CD14-positive monocyte (primary cell): Measurements from ENCODE around the gene SPATA25. TPM values are rescaled to one million over a fixed set of nuclear protein-coding genes. Genes with fewer than 3 reads are reported as not detected.

Experiments
- DNase-seq, 3 donors: peaks; one replicate each; pipeline ENCODE4 v3.0.0-alpha.2; 2011 to 2022
- H2AFZ ChIP-seq: 2 replicates; pipeline ENCODE4 v1.6.0; 2012; ENCODE audit warnings: mild to moderate bottlenecking, low read depth, low read length, inconsistent platforms; ENCODE audit not compliant: insufficient read depth, poor library complexity, severe bottlenecking
- H3K27ac ChIP-seq, 2 donors: 1 replicate in 1 of 2; 2 replicates in 1 of 2; pipeline ENCODE4 v1.5.1; 2012 to 2013; ENCODE audit warnings: low read length in 2 of 2, control low read depth in 1 of 2, inconsistent platforms in 1 of 2, low read depth in 1 of 2, mild to moderate bottlenecking in 1 of 2
- H3K27me3 ChIP-seq, 2 donors: one replicate each; pipeline versions ENCODE4 v1.6.0 to v1.6.1; 2011 to 2013; ENCODE audit warnings: low read length in 2 of 2; ENCODE audit not compliant: control insufficient read depth in 2 of 2, insufficient read depth in 2 of 2
- H3K36me3 ChIP-seq, 2 donors: replicated peaks in 1 of 2; 1 replicate in 1 of 2; 2 replicates in 1 of 2; pipeline versions ENCODE4 v1.5.1 to v1.6.1; 2012 to 2013; ENCODE audit warnings: low read length in 2 of 2, control low read depth in 1 of 2, inconsistent platforms in 1 of 2, mild to moderate bottlenecking in 1 of 2; ENCODE audit not compliant: insufficient read depth in 2 of 2, control insufficient read depth in 1 of 2
- H3K4me1 ChIP-seq, 2 donors: 1 replicate in 1 of 2; 2 replicates in 1 of 2; pipeline versions ENCODE4 v1.5.1 to v1.6.1; 2012 to 2013; ENCODE audit warnings: low read length in 2 of 2, control low read depth in 1 of 2, inconsistent platforms in 1 of 2, mild to moderate bottlenecking in 1 of 2, moderate library complexity in 1 of 2; ENCODE audit not compliant: insufficient read depth in 2 of 2, control insufficient read depth in 1 of 2
- H3K4me2 ChIP-seq: replicated peaks from 2 replicates; pipeline ENCODE3; 2012; ENCODE audit warnings: low read length, moderate library complexity, mild to moderate bottlenecking; ENCODE audit not compliant: poor library complexity, severe bottlenecking; ENCODE audit errors: extremely low read depth
- H3K4me3 ChIP-seq, 3 experiments: fragments of 200-600 bp in 1 of 3; sonication (generic) in 1 of 3; replicated peaks in 1 of 3; 1 replicate in 2 of 3; 2 replicates in 1 of 3; pipeline ENCODE4 v1.5.1; 2011 to 2013; ENCODE audit warnings: low read length in 3 of 3, mild to moderate bottlenecking in 3 of 3, control low read depth in 2 of 3, low read depth in 2 of 3, inconsistent platforms in 1 of 3, moderate library complexity in 1 of 3
- H3K79me2 ChIP-seq: 2 replicates; pipeline ENCODE4 v1.6.0; 2012; ENCODE audit warnings: mild to moderate bottlenecking, control low read depth, inconsistent platforms, low read length, moderate library complexity; ENCODE audit not compliant: insufficient read depth
- H3K9ac ChIP-seq: 2 replicates; pipeline ENCODE4 v1.6.0; 2017; ENCODE audit warnings: low read length, mild to moderate bottlenecking; ENCODE audit not compliant: insufficient read depth, poor library complexity, severe bottlenecking
- H3K9me3 ChIP-seq, 2 donors: replicated peaks in 1 of 2; 1 replicate in 1 of 2; 2 replicates in 1 of 2; pipeline versions ENCODE4 v1.5.1 to v1.6.1; 2012 to 2013; ENCODE audit warnings: low read length in 2 of 2, control low read depth in 1 of 2; ENCODE audit not compliant: control insufficient read depth in 1 of 2, insufficient read depth in 1 of 2
- H4K20me1 ChIP-seq: 2 replicates; pipeline ENCODE4 v1.6.0; 2012; ENCODE audit warnings: mild to moderate bottlenecking, low read length, control low read depth, moderate library complexity; ENCODE audit not compliant: insufficient read depth
- H3K27ac Mint-ChIP-seq, 7 donors: one replicate each; pipeline ENCODE4 v1.8.0; 2020; ENCODE audit warnings: mild to moderate bottlenecking in 7 of 7, mixed read lengths in 7 of 7, moderate library complexity in 6 of 7, inconsistent platforms in 2 of 7
- H3K27me3 Mint-ChIP-seq, 3 donors: one replicate each; pipeline ENCODE4 v1.8.0; 2021 to 2022; ENCODE audit warnings: low read depth in 3 of 3, mild to moderate bottlenecking in 3 of 3, mixed read lengths in 3 of 3, moderate library complexity in 3 of 3, inconsistent platforms in 1 of 3
- H3K36me3 Mint-ChIP-seq, 2 donors: one replicate each; pipeline ENCODE4 v1.8.0; 2020; ENCODE audit warnings: mixed read lengths in 2 of 2, inconsistent platforms in 1 of 2, mild to moderate bottlenecking in 1 of 2
- H3K4me1 Mint-ChIP-seq: one replicate; pipeline ENCODE4 v1.8.0; 2020; ENCODE audit warnings: mild to moderate bottlenecking, mixed read lengths
- H3K4me3 Mint-ChIP-seq, 2 donors: one replicate each; pipeline ENCODE4 v1.8.0; 2020; ENCODE audit warnings: mild to moderate bottlenecking in 2 of 2, mixed read lengths in 2 of 2, moderate library complexity in 1 of 2
- H3K9me3 Mint-ChIP-seq, 7 donors: one replicate each; pipeline ENCODE4 v1.8.0; 2020 to 2022; ENCODE audit warnings: mixed read lengths in 7 of 7, mild to moderate bottlenecking in 6 of 7, moderate library complexity in 6 of 7, inconsistent platforms in 2 of 7
- WGBS: methylation state at CpG from one replicate; pipeline ENCODE4 v1.1.5; 2013; ENCODE audit warnings: missing lambda C conversion rate; ENCODE audit not compliant: insufficient coverage; 5-methylcytosine and 5-hydroxymethylcytosine counted together
- intact Hi-C, 2 donors: fragments of 100-400 bp; cut with micrococcal nuclease; formaldehyde crosslinking; loops; one replicate each; pipeline versions ENCODE4 v1.15.0 to v1.15.1; 2023
- polyA plus RNA-seq, 3 donors: library from polyadenylated mRNA; depleted of rRNA in 1 of 3; unstranded in 2 of 3; stranded (reverse) in 1 of 3; fragments of 300-500 nt in 2 of 3; fragments of >200 nt in 1 of 3; fragmentation: Illumina TruSeq in 2 of 3; gene quantifications; 1 replicate in 2 of 3; 2 replicates in 1 of 3; pipeline ENCODE4 v1.2.3, GENCODE V29; 2012 to 2021
- TF ChIP-seq, protein P1 (sequence below): fragments of 200-600 bp; IDR thresholded peaks from one replicate; pipeline ENCODE4 v1.8.0; 2022; ENCODE audit warnings: antibody characterized with exemption, mild to moderate bottlenecking

SPATA25 gene
- polyA plus RNA-seq, 3 donors: 0.76 TPM; not detected in 2

DNA sequence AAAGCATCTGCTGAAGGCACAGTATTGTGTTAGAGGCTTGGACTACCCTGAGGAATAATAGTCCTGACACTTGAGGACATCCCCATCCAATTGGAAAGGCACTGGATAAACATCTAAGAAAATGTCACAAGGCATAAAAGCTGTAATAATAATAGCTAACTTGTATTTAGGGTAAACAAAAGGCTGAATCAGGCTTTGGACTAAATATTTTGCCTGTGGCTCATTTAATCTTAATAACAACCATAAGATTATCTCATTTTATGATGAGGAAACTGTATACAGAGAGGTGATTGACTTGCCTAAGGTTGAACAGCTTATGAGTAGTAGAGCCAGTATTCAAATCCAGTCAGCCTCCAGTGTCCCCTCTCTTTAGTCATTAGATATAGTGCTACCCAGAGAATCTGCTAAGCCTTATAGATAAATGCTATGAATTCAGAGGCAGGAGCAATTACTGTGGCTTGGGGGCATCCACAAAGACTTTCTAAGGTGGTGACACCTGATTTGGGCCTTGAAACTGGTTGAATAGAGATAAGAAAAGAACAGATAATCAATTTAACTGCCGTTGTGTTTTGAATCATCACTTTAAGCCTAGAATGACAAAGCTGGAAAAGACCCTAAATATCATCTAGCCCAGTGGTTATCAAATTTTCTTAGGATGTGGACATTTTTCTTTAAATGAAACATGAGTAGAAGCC is 13.9 kb downstream of the SPATA25 start:
- no CpG with 5 or more reads among the region's 1 CpG for WGBS
- H3K79me2 ChIP-seq: no peaks in the 10 kb centered on the region
- DNase-seq: no peak
- H3K4me1 Mint-ChIP-seq: no peaks in the 10 kb centered on the region
- peaks cover 21% of the 10 kb centered on the region in 2 donors for H3K36me3 ChIP-seq
- no peak overlapping the region for H3K27ac ChIP-seq
- no peaks in the 10 kb centered on the region for H3K4me1 ChIP-seq
- no peaks in the 10 kb centered on the region for H3K27me3 Mint-ChIP-seq
- H3K4me3 ChIP-seq: no peak overlapping the region
- H3K9me3 ChIP-seq: no peaks in the 10 kb centered on the region
- no peaks in the 10 kb centered on the region for H3K27me3 ChIP-seq
- intact Hi-C loops: no loop called here
- H3K36me3 Mint-ChIP-seq: peaks cover 33 to 38% of the 10 kb centered on the region in 2 donors
- no peak overlapping the region for H3K27ac Mint-ChIP-seq
- H3K9ac ChIP-seq: no peak overlapping the region
- no peaks in the 10 kb centered on the region for H3K9me3 Mint-ChIP-seq
- no peak overlapping the region for H3K4me2 ChIP-seq
- no peak overlapping the region for H2AFZ ChIP-seq
- TF ChIP-seq, protein P1, sequence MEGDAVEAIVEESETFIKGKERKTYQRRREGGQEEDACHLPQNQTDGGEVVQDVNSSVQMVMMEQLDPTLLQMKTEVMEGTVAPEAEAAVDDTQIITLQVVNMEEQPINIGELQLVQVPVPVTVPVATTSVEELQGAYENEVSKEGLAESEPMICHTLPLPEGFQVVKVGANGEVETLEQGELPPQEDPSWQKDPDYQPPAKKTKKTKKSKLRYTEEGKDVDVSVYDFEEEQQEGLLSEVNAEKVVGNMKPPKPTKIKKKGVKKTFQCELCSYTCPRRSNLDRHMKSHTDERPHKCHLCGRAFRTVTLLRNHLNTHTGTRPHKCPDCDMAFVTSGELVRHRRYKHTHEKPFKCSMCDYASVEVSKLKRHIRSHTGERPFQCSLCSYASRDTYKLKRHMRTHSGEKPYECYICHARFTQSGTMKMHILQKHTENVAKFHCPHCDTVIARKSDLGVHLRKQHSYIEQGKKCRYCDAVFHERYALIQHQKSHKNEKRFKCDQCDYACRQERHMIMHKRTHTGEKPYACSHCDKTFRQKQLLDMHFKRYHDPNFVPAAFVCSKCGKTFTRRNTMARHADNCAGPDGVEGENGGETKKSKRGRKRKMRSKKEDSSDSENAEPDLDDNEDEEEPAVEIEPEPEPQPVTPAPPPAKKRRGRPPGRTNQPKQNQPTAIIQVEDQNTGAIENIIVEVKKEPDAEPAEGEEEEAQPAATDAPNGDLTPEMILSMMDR: no peak
- H4K20me1 ChIP-seq: no peaks in the 10 kb centered on the region
- H3K4me3 Mint-ChIP-seq: no peak overlapping the region

DNA sequence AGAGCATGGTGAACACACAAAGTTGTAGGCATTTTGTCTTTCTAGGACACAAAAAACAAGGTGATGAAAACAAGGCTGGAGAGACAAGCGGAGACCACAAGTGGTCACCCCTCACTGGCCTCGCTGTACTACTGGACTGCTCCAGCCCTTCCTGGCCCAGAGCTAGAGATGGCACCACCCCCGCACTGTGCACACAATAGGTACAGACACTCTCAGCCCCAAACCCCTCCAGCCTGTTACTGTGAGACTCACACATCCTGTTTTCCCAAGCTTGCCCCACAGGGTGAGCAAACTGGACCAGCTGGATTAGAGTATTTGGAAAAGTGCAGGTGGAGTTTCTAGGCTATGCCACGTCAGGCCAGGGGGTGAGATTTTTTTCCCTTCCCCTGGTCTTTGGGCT is 14.8 kb downstream of the SPATA25 start:
- no peak overlapping the region for H3K4me2 ChIP-seq
- no peak overlapping the region for H2AFZ ChIP-seq
- TF ChIP-seq, protein P1: no peak
- intact Hi-C loops: no loop called here
- H3K79me2 ChIP-seq: no peaks in the 10 kb centered on the region
- no peaks in the 10 kb centered on the region for H3K4me1 ChIP-seq
- Mint-ChIP-seq H3K4me1 (no peaks in the 10 kb centered on the region), H3K27ac (no peak overlapping the region), H3K4me3 (no peak overlapping the region), H3K9me3 (no peaks in the 10 kb centered on the region), H3K36me3 (peaks cover 24 to 28% of the 10 kb centered on the region in 2 donors), H3K27me3 (no peaks in the 10 kb centered on the region)
- H4K20me1 ChIP-seq: no peaks in the 10 kb centered on the region
- no peak for DNase-seq
- peaks cover 12% of the 10 kb centered on the region in 2 donors for H3K36me3 ChIP-seq
- H3K4me3 ChIP-seq: no peak overlapping the region
- H3K9me3 ChIP-seq: no peaks in the 10 kb centered on the region
- H3K27ac ChIP-seq: no peak overlapping the region
- H3K27me3 ChIP-seq: no peaks in the 10 kb centered on the region
- H3K9ac ChIP-seq: no peak overlapping the region
- no CpG with 5 or more reads among the region's 4 CpGs for WGBS
